HepG2 (cell line): ENCODE measurements around the gene SCARF1. TPM values are rescaled to one million over a fixed set of nuclear protein-coding genes. Genes with fewer than 3 reads are reported as not detected.
A peak's percentile ranks its signal among the peaks of the same experiment; 100 is the strongest.

Source experiments
- DRAP1 ChIP-seq: IDR thresholded peaks from 2 replicates; pipeline ENCODE4 v1.6.1; 2016; ENCODE audit warnings: missing genetic modification reagents, missing compliant biosample characterization
- FOXA1 ChIP-seq, 2 experiments: fragments of 450-650 bp in 1 of 2; sonication (generic) in 1 of 2; formaldehyde crosslinking in 1 of 2; IDR thresholded peaks; 2 replicates each; pipeline versions ENCODE4 v1.4.0 to v1.6.1; 2016 to 2020; ENCODE audit warnings: missing genetic modification reagents in 1 of 2
- GABPA ChIP-seq, 2 experiments: IDR thresholded peaks; 2 replicates each; pipeline ENCODE4 v1.6.1; 2011 to 2016; ENCODE audit warnings: low read depth in 2 of 2, low read length in 1 of 2, missing biosample characterization in 1 of 2, missing genetic modification characterization in 1 of 2
- KLF16 ChIP-seq, 2 experiments: sonication (generic) in 1 of 2; formaldehyde crosslinking in 1 of 2; IDR thresholded peaks; 2 replicates each; pipeline versions ENCODE4 v1.6.1 to v1.8.0; 2016 to 2023; ENCODE audit warnings: missing genetic modification reagents in 2 of 2, missing compliant biosample characterization in 1 of 2
- MAF1 ChIP-seq: sonication (generic); formaldehyde crosslinking; IDR thresholded peaks from 2 replicates; pipeline ENCODE4 v1.5.0; 2020; ENCODE audit warnings: missing genetic modification reagents, borderline replicate concordance
- MXD4 ChIP-seq: IDR thresholded peaks from 2 replicates; pipeline ENCODE4 v1.6.1; 2016; ENCODE audit warnings: mild to moderate bottlenecking, missing biosample characterization, missing genetic modification reagents
- RELA ChIP-seq: sonication (generic); formaldehyde crosslinking; IDR thresholded peaks from 2 replicates; pipeline ENCODE4 v1.4.0; 2020; ENCODE audit warnings: missing genetic modification reagents
- SMAD3 ChIP-seq: sonication (generic); formaldehyde crosslinking; IDR thresholded peaks from 2 replicates; pipeline ENCODE4 v1.4.0; 2020; ENCODE audit warnings: missing genetic modification reagents
- SP1 ChIP-seq, 2 experiments: fragments of 450-650 bp in 1 of 2; sonication (generic) in 1 of 2; formaldehyde crosslinking in 1 of 2; IDR thresholded peaks; 2 replicates each; pipeline versions ENCODE4 v1.4.0 to v1.6.1; 2016 to 2020; ENCODE audit warnings: missing genetic modification reagents in 1 of 2
- STAG1 ChIP-seq: sonication (generic); formaldehyde crosslinking; IDR thresholded peaks from 2 replicates; pipeline ENCODE4 v1.4.0; 2020; ENCODE audit warnings: missing genetic modification reagents
- TBP ChIP-seq: sonication (generic); formaldehyde crosslinking; IDR thresholded peaks from 2 replicates; pipeline ENCODE4 v1.5.0; 2020; ENCODE audit warnings: missing genetic modification reagents
- TCF7L2 ChIP-seq: IDR thresholded peaks from 2 replicates; pipeline ENCODE4 v1.6.1; 2011; ENCODE audit warnings: mild to moderate bottlenecking, low read depth, low read length, moderate library complexity
- THYN1 ChIP-seq: sonication (generic); formaldehyde crosslinking; IDR thresholded peaks from 2 replicates; pipeline ENCODE4 v1.8.1; 2023; ENCODE audit warnings: low read depth, mild to moderate bottlenecking, moderate library complexity, missing genetic modification reagents, borderline replicate concordance
- XBP1 ChIP-seq: sonication (generic); formaldehyde crosslinking; IDR thresholded peaks from 2 replicates; pipeline ENCODE4 v1.5.0; 2020; ENCODE audit warnings: missing genetic modification reagents
- ZBTB4 ChIP-seq: sonication (generic); formaldehyde crosslinking; IDR thresholded peaks from 2 replicates; pipeline ENCODE4 v1.4.0; 2020; ENCODE audit warnings: missing genetic modification reagents, mild to moderate bottlenecking, borderline replicate concordance
- ZNF24 ChIP-seq: fragments of 450-650 bp; IDR thresholded peaks from 2 replicates; pipeline ENCODE4 v1.6.1; 2017; ENCODE audit warnings: antibody characterized with exemption, mild to moderate bottlenecking
- ZNF281 ChIP-seq: sonication (generic); formaldehyde crosslinking; IDR thresholded peaks from 2 replicates; pipeline ENCODE4 v1.4.0; 2020; ENCODE audit warnings: missing genetic modification reagents, borderline replicate concordance
- ZNF30 ChIP-seq: sonication (generic); formaldehyde crosslinking; IDR thresholded peaks from 2 replicates; pipeline ENCODE4 v1.5.0; 2020; ENCODE audit warnings: mild to moderate bottlenecking, missing genetic modification reagents
- ZNF687 ChIP-seq: sonication (generic); formaldehyde crosslinking; IDR thresholded peaks from 2 replicates; pipeline ENCODE4 v1.5.1; 2020; ENCODE audit warnings: mild to moderate bottlenecking, missing genetic modification reagents, moderate library complexity
- polyA plus RNA-seq, 8 experiments: library from polyadenylated mRNA; depleted of rRNA in 3 of 8; stranded (reverse) in 7 of 8; unstranded in 1 of 8; fragments of >200 nt; fragmentation: Illumina TruSeq in 4 of 8; extraction: Trizol in 4 of 8; gene quantifications; 2 replicates each; pipeline versions ENCODE4 v1.2.1 to v1.2.3, GENCODE V29; 2011 to 2016; ENCODE audit warnings: low read depth in 4 of 8, missing spikeins in 1 of 8, mixed read lengths in 1 of 8; ENCODE audit not compliant: insufficient read depth in 1 of 8
- total RNA-seq, 5 experiments: library from RNA; depleted of rRNA; stranded (reverse); fragments of >200 nt; fragmentation: Illumina TruSeq; extraction: Trizol; gene quantifications; 2 replicates each; pipeline ENCODE4 v1.2.3, GENCODE V29; 2016; ENCODE audit warnings: low read depth in 1 of 5

SCARF1 gene
- total and polyA plus RNA-seq, 2 of the 13 experiments (the other 11 are each of a cell fraction or from before 2014, with no cell fraction given), result 0.24 to 0.71 TPM

GRCh38 chr17:1590747-1591473 lies 54.6 kb downstream of the SCARF1 start (continued):
- TF ChIP-seq TBP (no peak), STAG1 (no peak), MXD4 (CRISPR knock-in tag) (no peak), RELA (CRISPR knock-in tag) (no peak), XBP1 (CRISPR knock-in tag) (no peak), ZBTB4 (CRISPR knock-in tag) (peak; percentile 23; the same call in 1 of the 2 replicates), ZNF30 (CRISPR knock-in tag) (no peak), ZNF687 (CRISPR knock-in tag) (peak; percentile 59), ZNF24 (no peak), THYN1 (no peak), FOXA1 (IDR thresholded peaks at IDR 0.05) (no peak), FOXA1 (CRISPR knock-in tag; IDR thresholded peaks at IDR 0.05) (no peak), KLF16 (CRISPR knock-in tag; IDR thresholded peaks at IDR 0.05) (no peak), SMAD3 (CRISPR knock-in tag) (no peak), GABPA (IDR thresholded peaks at IDR 0.05; ENCODE audit: low read depth, low read length) (no peak), GABPA (CRISPR knock-in tag; IDR thresholded peaks at IDR 0.05; ENCODE audit: low read depth) (no peak), MAF1 (CRISPR knock-in tag) (no peak), SP1 (IDR thresholded peaks at IDR 0.05) (no peak), SP1 (CRISPR knock-in tag; IDR thresholded peaks at IDR 0.05) (no peak), DRAP1 (CRISPR knock-in tag) (no peak), ZNF281 (CRISPR knock-in tag) (no peak), TCF7L2 (no peak)
